HG03442 (cell line): ENCODE measurements around the gene YBX2.
A peak's percentile ranks its signal among the peaks of the same experiment; 100 is the strongest.
"Not testable (repeated sequence)": the region's sequence is repeated elsewhere in the genome, so short reads cannot be mapped to it uniquely, and the experiment has no call there.

Experiments used
- ATAC-seq: cut with Tn5 transposase; IDR thresholded peaks from one replicate; pipeline ENCODE4 v1.9.1; 2021; ENCODE audit warnings: mild to moderate bottlenecking, moderate library complexity; ENCODE audit not compliant: unreplicated experiment

The YBX2 gene

DNA sequence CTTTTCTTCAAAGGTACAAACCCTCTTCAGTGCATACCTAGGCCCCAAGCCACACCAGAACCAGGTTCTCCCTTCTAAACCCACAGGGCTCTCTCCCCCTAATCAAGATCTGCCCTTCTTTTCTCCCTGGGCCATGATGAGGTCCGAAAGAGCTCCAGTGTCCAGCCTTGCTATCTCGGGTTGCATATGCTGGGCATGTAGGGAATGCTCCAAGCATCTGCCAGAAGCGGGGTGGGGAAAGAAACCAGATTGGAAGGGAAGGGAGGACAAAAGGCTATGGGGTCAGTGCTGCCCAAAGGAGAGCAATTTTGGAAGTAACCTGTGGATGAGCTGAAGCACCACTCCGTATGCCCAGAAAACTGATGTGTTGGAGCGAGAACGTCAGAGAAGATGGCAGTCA lies 45.2 kb downstream of the YBX2 start:
- no peak for ATAC-seq

DNA sequence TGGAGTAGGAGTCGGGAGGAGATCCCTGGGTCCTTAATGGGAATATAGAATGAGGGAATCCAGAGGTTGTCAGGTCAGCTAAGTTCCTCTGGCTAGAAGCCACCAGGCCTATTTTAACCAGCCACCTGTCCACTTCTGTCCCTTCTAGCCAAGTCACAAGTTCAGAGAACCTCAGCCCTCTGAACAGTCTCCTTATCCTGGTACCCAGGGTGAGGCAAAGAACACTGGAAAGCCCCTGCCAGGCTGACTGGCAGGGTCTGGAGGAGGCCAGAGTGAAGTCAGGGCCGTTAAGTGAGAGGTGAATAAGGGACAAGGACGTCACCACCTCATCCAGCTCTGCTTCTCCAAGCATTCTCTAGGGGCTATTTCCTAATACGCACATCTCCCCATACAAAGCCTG lies 45.6 kb downstream of the YBX2 start:
- no peak for ATAC-seq

DNA sequence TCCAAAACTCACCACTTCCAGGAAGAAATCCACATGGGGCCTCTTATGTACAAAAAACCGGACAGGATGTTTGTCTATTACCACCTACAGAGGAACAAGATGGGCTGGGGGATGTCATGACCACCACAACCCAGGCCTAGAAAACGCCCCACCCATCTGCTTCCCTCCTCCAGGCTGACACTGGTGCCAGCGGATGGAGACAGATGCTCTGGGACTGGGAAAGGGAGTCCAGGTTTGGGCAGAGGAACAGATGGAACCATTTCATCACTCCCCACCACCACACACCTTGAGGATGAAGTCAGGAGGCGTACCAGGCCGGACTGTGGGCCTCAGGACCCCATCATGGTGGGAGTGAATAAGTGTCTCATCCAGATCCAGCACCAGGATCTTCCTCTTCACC lies 47.7 kb downstream of the YBX2 start:
- no peak for ATAC-seq

DNA sequence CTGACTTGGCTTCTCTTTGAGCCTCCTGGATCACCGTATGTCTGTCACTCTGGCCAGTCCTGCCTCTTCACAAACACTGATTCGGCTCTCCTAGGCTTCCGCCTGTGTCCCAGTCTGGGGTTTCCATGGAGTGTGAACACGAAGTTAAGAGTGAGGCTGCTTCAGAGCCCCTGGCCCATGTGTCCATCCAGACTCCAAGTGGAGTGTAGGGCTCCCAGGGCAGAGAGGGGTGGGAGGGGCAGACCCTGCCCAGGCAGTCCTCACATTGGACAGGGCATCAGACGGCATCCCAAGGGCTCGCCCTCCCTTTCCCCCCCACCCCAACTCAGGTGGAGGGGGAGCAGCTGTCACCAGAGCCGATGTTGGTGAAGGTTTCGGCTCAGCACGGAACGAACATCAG lies 50.6 kb downstream of the YBX2 start:
- ATAC-seq, result not testable (repeated sequence)

DNA sequence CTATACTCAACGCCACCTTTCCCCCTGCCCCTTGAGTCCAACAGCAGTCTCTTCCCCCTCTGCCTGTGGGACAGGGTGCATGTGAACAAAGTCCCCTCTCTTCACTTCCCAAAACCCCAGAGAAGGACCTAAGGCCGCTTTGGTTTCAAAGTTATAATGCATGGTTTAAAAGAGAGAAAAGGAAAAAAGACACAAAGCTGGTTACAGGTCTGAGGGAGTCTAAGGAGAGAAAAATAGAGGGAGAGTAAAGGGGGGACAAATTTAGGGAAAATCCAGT lies 51.0 kb downstream of the YBX2 start:
- no peak for ATAC-seq

DNA sequence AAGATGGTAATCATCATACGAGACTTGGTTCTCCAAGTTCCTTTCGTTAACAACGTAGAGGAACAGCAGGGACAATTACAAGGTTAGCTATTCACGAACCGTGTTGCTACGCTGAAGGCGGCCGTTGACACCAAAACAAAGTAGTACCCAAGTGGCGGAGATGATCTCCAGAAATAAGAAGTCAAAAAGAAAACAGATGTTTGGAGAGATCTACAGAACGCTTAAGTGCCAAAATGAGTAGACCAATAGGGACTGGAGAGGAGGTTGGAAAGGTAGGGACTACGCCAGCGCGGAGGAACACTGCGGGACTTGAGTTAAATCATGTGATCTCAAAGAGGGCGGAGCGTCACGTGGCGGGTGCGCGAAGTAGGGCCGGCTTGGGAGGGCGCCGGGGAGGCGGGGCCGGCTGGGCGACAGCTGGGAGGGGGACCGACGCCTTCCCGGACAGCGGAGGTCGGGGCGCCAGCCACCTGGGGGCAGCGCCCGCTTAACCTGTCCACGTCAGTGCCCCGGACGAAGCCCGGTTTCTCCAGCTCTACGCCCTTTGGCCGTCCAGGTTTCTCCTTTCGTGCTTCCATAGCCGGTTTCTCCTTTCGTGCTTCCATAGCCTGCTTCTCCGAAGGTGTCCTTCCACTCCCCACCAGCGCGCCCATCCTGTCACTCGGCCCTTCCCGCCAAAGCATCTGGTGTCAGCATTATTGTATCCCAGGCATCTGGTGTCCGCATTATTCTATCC lies 51.6 kb downstream of the YBX2 start:
- ATAC-seq, result peak; percentile 35

DNA sequence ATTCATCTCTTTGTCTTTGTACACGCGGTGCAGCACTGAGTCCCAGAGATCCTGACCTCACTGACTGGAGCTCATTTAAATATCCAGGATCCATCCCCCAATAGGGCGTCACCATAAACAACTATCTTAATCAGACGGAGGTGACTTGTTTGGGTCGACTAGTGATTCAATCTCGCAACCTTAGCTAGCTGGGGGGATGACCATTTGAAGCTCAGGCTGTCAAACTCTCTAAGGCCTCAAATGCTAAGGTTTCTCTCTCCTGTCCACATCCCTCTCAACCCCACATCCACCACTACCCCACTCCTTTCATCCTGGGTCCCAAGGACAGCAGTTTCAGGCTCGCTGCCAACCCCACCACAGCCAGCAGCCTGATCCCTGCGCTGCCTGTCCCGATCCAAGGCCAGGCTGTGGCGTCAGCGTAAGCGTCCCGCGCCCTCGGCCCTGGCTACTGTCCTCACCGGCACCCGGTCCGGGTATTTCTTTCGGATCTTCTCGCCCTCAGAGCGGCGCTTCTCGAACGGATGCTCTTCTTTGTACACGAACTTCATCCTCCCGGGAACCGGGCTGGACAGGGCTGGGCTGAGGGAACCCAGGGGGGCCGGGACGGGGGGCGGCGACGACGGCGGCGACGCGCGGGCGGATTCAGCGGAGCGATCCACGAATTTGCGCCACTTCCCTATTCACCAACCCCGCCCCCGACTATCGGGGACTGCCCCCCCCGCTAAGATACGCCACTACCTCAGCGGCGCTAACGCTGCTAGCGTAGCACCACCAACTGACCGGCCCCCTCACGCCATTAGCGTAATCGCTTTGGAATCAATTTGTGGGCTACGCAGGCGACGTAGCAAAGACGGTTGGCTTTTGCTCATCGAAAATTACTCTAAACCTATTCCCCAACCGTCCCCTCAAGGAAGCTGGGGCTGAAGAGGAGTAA lies 52.4 kb downstream of the YBX2 start, which contains the start of gene GABARAP:
Gene GABARAP, minus strand, starts transcription at position 667 of the 934 bp plus-strand sequence. Its CDS starts 119 bp downstream, at position 548.
- ATAC-seq, result peak; percentile 34

DNA sequence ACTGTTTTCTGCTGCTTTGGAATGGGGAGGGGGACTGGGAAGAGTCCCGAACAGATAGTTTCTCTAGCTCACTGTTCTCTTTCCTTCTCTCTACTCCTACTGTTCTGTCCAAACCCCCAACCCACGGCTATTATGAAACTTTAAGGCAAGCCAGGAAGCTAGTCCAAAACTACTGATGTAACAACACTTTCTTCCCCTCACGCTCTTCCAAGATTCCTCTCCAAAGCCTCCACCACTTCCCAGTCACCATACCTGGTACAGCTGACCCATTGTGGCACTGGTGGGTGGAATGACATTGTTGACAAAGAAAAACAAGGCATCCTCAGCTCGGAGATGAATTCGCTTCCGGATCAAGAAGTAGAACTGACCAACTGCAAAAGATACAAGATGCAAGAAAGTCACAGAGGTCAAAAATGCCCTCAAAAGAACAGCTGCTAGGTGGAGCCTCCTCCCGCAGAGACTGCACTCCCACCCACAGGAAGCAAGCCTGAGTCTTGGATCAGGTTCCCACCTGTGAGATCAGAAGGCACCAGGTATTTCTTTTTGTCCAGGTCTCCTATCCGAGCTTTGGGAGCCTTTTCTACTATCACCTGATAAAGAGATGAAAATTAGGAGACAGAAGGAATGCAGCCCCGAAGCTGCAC lies 53.2 kb downstream of the YBX2 start:
- no peak for ATAC-seq

DNA sequence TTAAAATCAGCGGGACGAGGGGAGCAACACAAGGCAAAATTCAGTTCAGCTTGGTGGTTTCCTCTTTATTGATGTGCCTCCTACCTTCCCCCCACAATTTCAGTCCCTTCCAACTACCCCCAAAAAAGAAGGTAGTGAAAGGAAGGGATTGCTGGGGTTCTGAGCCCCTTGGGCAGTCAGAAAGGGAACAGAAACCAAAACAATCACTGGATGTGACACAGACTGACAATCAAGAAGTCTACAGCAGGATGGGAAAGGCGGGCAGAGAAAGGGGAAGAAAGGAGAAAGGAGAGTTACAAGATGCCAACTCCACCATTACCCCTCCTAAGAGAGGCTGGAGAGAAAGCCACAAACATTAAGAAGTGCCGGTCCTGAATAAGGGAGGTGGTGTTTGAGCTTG lies 54.1 kb downstream of the YBX2 start:
- no peak for ATAC-seq

DNA sequence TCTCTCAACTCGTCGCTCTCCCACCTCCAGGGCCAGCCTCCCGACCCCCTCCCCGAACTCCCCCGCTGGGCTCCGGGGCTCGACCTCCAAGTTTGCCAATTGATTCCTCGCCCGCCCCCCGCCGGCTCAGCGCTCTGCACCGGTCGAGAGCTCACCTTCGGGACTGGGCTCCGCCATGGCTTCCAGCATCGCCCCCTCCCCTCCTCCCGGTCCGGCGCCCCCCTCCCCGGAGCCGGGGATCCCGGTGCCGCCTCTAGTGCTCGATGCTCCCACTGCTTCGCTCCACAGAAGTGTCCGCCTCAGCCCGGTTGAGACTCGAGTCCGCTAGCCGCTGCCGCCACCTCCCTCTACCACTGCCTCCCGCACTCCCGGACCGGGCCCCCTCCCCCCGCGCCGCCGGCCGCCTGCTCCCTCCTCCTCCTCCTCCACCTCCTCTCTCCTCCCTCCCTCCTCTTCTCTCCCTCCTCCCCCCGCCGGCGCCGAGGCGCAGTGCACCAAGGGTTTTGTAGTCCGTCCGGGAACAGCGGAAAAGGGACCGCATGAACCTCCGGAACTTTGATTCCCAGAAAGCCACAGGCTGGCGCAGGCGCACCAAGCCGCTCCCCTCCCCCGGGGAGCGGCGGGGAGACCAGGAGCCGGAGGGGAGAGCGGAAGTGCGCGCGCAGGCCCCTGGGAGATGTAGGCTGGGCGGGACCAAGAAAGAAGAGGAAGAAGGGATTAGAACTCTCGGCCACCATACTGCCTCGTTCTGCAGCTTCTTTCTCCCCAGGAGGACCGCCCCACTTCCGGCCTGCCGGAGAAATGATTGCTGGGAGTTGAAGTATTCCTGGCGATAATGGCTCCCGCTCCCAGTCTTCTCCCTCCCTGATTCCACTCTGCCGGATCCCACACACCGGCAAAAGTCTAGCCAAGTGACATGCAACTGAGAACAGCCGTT lies 55.1 kb downstream of the YBX2 start, which contains the start of gene PHF23:
Gene PHF23, minus strand, starts transcription at position 367 of the 937 bp plus-strand sequence. Its CDS starts 178 bp downstream, at position 189.
- ATAC-seq, result peak; percentile 46

DNA sequence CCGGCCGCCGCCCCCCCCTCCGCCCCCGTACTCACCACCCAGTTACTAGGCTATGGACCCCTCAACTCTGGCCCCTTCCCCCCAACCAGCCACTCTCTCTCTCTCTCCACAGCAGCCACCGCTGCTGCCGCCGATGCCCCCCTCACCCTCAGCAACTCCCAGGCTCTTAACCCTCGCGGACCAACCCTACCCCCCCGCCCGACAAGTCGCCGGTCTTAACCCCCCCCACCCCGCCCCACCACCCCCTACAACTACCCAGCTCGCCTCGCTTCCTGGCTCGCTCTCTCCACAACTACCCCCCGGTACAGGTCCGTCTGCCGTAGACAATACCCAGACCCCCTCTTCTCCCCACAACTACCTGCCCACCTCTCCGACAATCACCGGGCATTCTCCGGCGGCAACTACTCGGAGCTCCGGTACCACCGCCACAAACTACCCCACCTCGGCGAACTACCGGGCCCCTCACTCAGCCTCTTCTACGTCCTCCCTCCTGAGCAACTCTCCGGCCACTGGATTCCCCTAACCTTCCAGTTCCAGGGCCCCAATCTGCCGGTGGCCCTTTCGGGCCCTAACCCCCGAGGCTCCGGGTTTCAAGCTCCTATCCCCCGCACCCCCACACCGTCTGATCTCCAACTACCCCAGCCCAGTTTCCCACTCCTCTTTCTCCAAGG lies 55.9 kb downstream of the YBX2 start:
- ATAC-seq, result no peak
